K562 (cell line): ENCODE data around the gene SPINK2. TPM values are rescaled to one million over a fixed set of nuclear protein-coding genes. Genes with fewer than 3 reads are reported as not detected.

Experiments
- ARID1B ChIP-seq: fragments of 450-650 bp; IDR thresholded peaks from 2 replicates; pipeline ENCODE4 v1.6.1; 2016; ENCODE audit warnings: antibody characterized with exemption, mild to moderate bottlenecking, inconsistent platforms
- CBX3 ChIP-seq, 2 experiments: IDR thresholded peaks; 1 replicate in 1 of 2; 2 replicates in 1 of 2; pipeline ENCODE4 v1.6.1; 2012; ENCODE audit warnings: inconsistent platforms in 2 of 2, low read length in 2 of 2, borderline replicate concordance in 1 of 2, control low read depth in 1 of 2
- CREB5 ChIP-seq: fragments of 250-450 bp; sonication (Bioruptor Pico); IDR thresholded peaks from 2 replicates; pipeline ENCODE4 v1.5.0; 2020; ENCODE audit warnings: mild to moderate bottlenecking
- FOXM1 ChIP-seq, 2 experiments: fragments of 450-650 bp in 1 of 2; sonication (generic) in 1 of 2; formaldehyde crosslinking in 1 of 2; IDR thresholded peaks; 2 replicates each; pipeline versions ENCODE4 v1.6.1 to v1.9.0; 2017 to 2022; ENCODE audit warnings: low read depth in 2 of 2, mild to moderate bottlenecking in 2 of 2, missing genetic modification reagents in 1 of 2, moderate library complexity in 1 of 2
- THRA ChIP-seq: fragments of 450-650 bp; IDR thresholded peaks from 2 replicates; pipeline ENCODE4 v1.6.1; 2017; ENCODE audit warnings: mild to moderate bottlenecking, moderate library complexity
- UBTF ChIP-seq, 2 experiments: IDR thresholded peaks; 2 replicates each; pipeline ENCODE4 v1.6.1; 2012; ENCODE audit warnings: improper control_type of control experiment in 2 of 2, low read depth in 2 of 2, low read length in 2 of 2, borderline replicate concordance in 1 of 2
- ZBED1 ChIP-seq: IDR thresholded peaks from 2 replicates; pipeline ENCODE4 v1.6.1; 2014
- ZNF324 ChIP-seq: fragments of 250-450 bp; sonication (Bioruptor Pico); IDR thresholded peaks from 2 replicates; pipeline ENCODE4 v1.4.0; 2020; ENCODE audit warnings: mild to moderate bottlenecking
- polyA plus RNA-seq, 8 experiments: library from polyadenylated mRNA; depleted of rRNA in 4 of 8; stranded (reverse) in 5 of 8; unstranded in 3 of 8; fragments of >200 nt; fragmentation: Nextera tagmentation in 2 of 8; fragmentation: Illumina TruSeq in 1 of 8; extraction: Ambion mirVana in 2 of 8; extraction: Trizol in 1 of 8; gene quantifications; 2 replicates each; pipeline versions ENCODE4 v1.2.1 to v1.2.3, GENCODE V29; 2011 to 2014; ENCODE audit warnings: inconsistent platforms in 1 of 8, missing spikeins in 1 of 8
- total RNA-seq, 7 experiments: library from RNA; depleted of rRNA in 6 of 7; stranded (reverse); fragments of >200 nt in 6 of 7; fragmentation: Illumina TruSeq in 2 of 7; extraction: Trizol in 2 of 7; gene quantifications; 2 replicates each; pipeline versions ENCODE4 v1.2.1 to v1.2.3, GENCODE V29; 2011 to 2021; ENCODE audit warnings: low replicate concordance in 1 of 7

The SPINK2 gene
- total and polyA plus RNA-seq, 9 of the 15 experiments (the other 6 are each of a cell fraction or from before 2014, with no cell fraction given), result not detected

GRCh38 chr4:56783986-56784385 is 37.5 kb downstream of the SPINK2 start (continued):
- TF ChIP-seq ZNF324 (CRISPR knock-in tag) (no peak), UBTF (IDR thresholded peaks at IDR 0.05; ENCODE audit: borderline replicate concordance in 1 of 2, low read depth in 2 of 2, low read length in 2 of 2) (no peak), CBX3 (IDR thresholded peaks at IDR 0.05; ENCODE audit: borderline replicate concordance in 1 of 2, low read length in 2 of 2) (no peak), FOXM1 (IDR thresholded peaks at IDR 0.05; ENCODE audit: low read depth) (no peak), FOXM1 (CRISPR knock-in tag; IDR thresholded peaks at IDR 0.05; ENCODE audit: low read depth) (no peak), ZBED1 (no peak), ARID1B (no peak), THRA (no peak), CREB5 (CRISPR knock-in tag) (no peak)
